GM21367 (cell line): Measurements from ENCODE around the gene THAP7.
"Not testable (repeated sequence)": the region's sequence is repeated elsewhere in the genome, so short reads cannot be mapped to it uniquely, and the experiment has no call there.

Experiments
- ATAC-seq: cut with Tn5 transposase; IDR thresholded peaks from one replicate; pipeline ENCODE4 v1.9.1; 2021; ENCODE audit not compliant: unreplicated experiment

The THAP7 gene

DNA sequence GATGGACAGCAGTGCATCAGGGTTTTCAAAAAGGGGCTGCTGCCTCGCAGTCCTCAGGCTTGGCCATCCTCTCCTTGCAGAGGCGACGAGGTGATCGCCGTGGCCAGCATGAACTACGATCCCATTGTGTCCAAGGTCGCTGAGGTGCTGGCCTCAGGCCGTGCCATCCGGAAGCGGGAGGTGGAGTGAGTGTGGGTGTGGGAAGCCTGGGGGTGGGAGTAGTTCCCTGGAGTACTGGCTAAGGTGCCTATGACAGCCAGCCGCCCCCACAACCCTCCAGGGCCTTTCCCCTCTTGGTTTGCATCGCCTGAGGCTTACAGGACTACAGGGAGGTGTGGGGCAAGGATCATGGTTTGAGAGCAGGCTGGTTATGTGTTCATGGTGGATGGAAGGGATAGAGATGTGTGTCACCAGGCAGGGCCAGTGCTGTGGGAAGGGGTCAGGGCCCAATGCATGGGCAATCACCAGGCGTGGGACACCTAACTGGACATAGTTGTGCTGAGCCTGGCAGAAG is 21.9 kb downstream of the THAP7 start:
- no peak for ATAC-seq

DNA sequence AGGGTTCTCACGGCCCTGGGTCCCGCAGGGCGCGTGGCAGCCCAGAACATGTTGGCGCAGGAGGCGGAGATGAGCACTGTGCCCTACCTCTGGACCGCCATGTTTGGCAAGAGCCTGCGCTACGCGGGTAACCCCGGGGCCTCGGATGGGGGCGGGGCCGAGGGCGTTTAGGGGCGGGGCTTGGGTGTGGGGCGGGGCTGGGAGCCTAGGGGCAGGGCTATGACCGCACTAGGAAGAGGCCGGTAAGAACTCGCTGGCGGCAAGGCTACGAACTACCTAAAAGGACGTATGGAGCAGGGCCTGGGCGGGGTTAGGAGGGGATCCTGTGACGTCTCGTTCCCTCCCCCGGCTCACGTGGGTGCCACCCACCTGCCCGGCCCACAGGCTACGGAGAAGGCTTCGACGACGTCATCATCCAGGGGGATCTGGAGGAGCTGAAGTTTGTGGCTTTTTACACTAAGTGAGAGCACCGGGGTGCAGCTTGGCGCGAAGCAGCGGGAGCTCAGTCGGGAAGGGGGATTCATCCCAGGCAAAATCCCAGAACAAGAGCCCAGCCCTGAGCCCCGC is 22.6 kb downstream of the THAP7 start:
- no peak for ATAC-seq

DNA sequence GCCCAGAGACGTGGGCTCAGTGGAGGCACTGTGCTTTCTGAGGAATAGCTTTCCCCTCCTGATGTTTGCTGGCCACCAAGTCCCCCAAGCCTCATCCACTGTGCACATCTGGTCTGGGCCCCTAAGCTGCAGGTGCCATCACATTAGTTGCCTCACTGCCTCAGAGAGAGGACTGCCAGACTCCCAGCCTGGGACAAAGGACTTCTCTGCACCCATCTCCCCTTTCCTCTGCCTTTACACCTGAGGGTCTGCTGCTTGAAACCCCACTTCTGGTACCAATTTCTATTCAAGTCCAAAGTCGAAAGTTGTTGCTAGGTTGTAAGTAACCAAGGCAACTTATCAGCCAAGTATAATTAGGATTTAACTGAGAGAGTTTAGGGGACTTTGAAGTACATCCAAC is 23.5 kb downstream of the THAP7 start:
- ATAC-seq = no peak

DNA sequence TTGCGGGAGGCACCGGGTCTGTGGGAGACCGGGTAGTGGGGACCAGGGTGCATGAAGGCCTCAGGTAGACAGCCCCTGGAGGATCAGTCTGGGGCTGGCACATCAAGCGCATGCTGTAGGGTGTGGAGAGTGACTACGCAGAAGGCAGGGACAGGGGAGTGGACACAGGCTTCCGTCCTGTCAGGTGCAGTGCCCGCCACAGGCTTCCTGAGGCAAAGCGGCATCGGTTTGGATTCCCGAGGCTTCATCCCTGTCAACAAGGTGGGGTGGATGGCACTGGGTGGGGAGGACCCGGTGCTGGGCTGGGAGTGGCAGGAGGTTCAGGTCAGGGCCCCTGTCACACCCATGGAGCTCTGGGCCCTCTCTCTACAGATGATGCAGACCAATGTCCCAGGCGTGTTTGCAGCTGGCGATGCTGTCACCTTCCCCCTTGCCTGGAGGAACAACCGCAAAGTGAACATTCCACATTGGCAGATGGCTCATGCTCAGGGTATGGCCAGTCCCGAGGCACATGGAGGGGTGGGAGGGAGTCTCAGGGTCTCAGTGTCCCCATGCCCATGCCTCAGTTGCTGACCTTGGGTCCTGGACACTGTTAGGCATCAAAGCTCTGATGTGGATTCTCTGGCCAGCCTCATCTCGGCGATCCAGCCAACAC is 24.3 kb downstream of the THAP7 start:
- no peak for ATAC-seq

DNA sequence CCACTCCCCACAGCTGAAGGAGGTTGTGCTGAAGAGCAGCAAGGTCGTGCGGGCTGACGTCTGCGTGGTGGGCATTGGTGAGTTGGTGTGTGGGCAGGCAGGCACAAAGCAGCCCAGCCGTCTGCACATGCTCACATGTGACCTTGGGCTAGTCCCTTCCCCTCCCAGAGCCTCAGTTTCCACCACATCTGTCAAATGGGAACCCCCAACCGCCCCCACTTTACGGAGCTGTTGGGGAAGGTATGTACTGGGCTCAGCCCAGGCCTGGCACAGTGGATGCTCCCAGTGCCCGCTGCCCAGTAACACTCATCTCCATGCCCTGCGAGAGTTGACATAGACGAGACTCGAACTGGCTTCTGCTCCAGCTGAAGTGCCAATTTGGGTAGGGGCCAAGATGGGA is 24.9 kb downstream of the THAP7 start:
- no peak for ATAC-seq

DNA sequence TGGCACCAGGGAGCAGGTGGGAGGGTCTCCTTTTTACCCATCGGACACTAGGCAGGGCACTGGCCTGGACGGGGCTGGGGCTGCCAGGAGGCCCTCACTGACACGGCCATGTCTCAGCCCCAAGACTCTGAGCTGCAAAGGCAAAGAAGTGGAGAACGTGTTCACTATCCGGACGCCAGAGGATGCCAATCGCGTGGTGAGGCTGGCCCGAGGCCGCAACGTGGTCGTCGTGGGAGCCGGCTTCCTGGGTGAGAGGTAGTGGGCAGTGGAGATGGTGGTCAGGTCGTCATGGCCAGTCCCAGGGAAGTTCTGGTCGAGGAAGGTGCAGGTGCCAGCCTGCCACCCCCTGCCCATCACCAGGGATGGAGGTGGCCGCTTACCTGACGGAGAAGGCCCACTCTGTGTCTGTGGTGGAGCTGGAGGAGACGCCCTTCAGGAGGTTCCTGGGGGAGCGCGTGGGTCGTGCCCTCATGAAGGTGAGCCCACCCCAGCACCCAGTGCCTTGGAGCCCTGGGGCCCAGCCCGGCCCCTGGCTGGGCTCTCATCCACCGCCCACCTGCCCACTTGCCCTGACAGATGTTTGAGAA is 25.5 kb downstream of the THAP7 start:
- no peak for ATAC-seq

DNA sequence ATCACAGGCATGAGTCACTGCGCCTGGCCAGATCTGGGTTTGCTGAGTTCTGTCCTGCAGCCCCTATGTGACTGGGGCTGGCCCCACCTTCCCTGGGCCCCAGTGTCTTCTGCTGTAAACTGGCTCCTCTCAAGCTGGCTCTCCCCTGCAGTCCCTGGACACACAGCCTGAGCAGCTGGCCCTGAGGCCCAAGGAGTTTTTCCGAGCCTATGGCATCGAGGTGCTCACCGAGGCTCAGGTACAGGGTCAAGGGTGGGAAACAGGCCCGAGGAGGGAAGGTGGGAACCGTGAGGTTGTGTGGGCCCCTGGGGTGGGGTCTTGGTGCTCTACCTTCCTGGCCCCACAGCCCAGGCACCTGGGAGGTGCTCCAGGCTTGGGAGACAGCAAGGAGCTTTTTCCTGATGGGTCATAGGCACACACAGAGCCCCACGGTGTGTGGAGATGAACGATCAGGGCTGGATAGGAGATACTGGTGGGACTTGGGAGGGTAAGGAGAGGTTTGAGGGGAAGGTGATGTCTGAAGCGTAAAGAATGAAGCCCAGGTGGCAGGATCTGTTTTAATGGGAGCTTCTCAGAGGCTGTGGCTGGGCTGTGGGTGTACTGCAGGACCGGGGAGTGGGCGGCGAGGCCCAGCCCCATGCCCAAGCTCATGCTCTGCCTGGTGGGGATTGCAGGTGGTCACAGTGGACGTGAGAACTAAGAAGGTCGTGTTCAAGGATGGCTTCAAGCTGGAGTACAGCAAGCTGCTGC is 26.2 kb downstream of the THAP7 start:
- no peak for ATAC-seq

DNA sequence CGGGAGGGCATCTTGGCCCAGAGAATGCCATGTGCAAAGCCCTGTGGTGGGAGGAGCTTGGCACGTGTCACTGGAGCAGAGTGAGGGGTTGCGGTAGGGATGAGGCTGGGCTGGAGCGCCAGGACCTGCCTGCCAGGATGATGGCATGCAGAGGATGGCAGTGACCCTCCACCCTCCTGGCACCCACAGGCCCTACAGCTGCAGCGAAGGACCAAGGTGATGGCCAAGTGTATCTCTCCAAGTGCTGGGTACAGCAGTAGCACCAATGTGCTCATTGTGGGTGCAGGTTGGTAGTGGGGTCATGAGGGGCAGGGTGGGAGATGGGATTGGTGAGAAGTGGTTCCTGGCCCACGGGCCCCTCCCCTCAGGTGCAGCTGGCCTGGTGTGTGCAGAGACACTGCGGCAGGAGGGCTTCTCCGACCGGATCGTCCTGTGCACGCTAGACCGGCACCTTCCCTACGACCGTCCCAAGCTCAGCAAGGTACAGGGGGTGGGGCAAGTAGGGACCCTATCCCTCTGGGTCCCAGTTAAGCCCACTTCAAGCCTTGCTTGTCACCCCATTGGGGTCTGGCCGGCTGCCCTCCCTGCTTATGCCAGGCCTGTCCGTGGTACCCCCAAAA is 27.5 kb downstream of the THAP7 start:
- no peak for ATAC-seq

DNA sequence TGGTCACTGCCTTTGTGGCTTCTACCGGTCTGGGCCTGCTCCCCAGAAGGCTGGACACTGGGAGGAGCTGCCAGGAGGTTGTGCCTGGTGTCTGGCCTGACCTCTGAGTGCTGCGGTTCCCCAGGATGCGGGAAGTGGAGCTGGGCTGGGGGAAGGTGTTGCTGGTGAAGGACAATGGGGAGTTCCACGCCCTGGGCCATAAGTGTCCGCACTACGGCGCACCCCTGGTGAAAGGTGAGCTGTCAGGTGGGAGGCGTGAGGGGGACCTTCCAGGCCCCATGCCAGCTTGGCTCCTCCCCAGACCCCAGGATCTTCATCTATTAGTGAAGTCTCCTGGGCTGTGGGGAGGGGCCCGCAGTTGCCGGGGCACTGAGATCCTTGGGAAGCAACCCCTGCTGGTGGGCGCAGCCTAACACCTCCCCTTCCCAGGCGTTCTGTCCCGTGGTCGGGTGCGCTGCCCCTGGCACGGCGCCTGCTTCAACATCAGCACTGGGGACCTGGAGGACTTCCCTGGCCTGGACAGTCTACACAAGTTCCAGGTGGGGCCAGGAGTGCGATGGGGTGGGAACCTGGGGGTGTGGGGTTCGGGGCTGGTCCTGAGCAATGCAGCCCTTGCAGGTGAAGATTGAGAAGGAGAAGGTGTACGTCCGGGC is 28.2 kb downstream of the THAP7 start:
- ATAC-seq = no peak

DNA sequence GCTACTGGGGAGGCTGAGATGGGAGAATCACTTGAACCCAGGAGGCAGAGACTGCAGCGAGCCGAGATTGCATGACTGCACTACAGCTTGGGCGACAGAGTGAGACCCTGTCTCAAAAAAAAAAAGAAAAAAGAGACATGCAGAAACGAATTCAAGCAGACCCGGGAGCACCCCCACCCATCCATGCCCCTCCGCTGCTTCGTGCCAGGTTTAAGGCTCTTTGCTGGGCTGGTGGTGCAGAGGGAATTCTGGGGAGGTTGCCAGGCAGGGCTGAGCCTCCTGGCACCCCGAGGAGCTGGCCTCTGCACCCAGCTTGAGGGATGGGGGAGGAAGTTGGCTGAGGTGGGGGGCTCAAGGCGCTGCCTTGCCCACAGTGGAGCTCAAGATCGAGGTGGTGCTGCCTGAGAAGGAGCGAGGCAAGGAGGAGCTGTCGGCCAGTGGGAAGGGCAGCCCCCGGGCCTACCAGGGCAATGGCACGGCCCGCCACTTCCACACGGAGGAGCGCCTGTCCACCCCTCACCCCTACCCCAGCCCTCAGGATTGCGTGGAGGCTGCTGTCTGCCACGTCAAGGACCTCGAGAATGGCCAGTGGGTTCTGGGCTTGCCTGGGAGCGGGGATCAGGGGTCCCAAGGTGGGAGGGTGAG is 28.9 kb downstream of the THAP7 start:
- ATAC-seq = no peak

DNA sequence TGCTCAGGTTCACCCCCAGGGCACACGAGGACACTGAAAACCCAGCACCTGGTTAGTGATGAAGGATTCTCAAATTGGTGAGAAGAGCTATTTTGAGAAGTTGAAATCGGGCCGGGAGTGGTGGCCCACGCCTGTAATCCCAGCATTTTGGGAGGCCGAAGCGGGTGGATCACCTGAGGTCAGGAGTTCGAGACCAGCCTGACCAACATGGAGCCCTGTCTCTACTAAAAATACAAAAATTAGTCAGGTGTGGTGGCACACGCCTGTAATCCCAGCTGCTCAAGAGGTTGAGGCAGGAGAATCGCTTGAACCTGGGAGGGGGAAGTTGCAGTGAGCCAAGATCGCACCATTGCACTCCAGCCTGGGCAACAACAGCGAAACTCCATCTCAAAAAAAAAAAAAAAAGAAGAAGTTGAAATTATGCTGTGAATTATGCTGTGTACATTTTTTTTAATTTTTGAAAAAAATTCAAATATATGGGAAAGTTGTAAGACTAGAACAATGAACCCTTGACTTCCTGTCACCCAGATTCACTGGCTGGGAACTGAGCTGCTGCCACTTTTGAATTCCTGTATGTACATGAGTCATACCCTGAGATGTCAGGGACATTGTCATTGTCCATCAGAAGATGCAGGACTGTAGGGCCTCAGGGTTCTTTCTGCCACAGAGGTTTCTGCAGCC is 29.8 kb downstream of the THAP7 start:
- not testable (repeated sequence) for ATAC-seq

DNA sequence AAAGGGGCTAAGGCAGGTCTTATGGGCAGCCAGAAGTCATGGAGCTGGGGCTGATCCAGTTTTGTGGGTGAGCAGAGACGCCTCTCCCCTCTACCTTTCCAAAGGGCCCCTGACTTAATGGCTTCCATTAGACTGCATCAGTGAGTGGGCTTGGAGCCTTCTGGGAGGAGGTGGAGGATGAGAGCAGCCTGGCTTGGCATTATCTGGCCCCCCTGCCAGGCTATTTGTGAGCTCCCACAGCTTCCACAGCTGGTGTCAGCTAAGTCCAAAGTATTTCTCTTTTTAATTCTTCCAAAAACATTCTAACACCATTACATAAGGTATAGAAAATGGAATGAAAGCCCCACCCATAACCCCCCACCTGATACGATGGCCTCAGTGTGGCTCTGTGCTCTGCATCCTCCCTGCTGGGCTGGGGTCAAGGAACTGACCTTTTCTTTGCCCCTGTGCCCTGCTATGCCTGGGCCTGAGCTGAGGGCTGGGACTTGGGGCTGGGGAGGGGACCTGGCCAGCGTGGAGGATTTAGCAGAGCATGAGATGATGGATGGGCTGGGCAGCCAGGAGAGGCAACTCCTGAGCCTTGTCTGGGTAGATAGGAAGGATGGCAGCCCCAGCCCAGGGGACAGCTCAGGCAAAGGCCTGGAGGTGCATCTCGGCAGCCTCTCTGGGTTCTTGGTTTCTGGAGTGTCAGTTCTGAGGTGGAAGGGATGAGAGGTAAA is 30.8 kb downstream of the THAP7 start:
- no peak for ATAC-seq

DNA sequence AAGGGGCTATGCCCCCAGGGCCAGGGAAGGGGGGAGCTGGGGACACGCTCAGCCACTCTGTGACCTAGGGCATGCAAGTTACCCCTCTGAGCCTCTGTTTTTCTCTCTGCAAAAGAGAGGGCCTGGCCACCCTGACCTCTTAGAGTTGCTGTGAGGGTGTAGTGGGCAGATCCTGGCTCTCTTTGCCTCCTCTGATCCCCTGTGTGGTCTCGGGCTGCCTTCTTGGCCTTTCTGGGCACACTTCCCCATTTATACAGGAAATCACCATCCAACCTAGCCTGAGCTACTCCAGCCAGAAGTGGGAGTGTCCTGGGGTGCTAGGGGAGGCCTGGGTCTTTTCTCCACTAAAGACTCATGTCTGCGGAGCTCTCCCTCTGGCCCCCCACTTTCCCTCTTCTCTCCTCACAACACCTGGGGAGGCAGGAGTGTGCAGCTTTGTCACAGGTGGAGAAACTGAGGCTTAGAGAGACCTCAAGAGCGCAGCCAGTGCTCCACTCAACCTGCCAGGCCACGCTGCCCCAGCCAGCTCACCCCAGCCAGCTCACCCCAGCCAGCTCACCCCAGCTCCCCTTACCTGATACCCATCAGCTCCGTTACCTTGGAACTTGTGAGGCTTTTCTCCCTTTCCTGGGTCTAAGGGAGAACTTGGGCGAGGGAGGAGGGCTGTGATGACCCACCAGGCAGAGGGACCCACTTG is 33.5 kb downstream of the THAP7 start:
- ATAC-seq = no peak

DNA sequence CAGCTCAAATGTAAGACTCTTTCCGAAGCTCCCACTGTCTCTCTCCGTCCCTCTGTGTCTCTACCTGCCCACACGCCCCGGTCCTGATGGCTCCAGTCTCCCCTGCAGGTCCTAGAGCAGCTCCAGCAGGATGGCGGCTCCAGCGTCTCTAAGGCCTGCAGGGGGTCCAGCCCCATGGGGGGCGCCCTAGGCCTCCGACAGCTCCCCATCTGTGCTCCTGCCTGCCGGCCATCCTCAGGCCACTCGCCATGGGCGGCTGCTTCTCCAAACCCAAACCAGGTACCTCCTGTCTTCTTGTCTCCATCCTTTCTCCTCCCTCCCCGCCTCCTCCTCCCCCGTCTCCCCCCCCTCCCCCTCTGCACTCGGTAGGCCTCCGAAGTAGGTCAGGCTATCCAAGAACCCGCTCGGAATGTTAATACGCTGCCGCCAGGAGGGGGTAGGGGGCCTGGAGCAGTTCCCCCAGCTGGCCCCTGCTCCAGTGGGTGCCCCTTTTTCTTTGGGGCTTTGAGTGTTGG is 34.2 kb downstream of the THAP7 start:
- ATAC-seq = no peak

DNA sequence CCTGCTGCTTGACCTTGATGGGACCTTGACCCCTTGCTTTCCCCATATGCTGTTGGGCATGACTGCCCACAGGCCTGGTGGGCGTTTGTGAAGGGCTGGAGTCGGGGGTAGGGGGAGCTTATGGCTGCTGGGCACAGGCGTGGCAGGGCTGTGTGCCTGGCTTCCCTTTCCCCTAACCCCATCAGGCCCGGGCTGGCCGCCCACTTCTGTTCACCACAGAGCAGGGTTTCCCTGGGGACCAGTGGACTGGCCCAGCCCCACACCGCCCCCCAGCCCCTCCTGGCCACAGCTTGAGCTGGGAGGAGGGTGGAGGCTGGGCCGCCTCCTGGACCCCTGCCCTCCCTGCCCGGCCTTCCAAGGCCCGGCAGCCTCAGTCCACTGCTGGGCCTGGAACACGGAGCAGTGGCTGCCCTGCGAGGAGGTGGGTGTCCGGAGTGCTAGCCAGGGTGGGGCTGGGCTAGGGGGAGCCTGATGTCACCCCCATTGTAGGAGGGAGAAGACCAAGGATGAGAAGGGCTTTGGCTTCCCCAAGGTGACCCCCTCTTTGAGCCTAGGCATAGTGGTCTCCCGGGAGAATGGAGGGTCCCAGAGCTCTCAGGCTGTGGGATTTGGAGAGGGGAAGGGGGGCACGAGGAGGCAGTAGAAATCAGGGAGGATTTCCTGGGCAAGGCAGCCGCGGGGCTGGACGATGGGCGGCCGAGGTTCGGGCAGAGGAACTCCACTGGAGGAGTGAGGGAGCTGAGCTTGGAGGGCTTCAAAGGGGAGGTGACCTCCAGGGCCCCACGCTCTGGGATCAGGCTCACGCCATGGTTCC is 34.8 kb downstream of the THAP7 start, which contains the start of gene AIFM3:
AIFM3 (plus strand) TSS at position 373 of the 814 bp plus-strand sequence. CDS start 690 bp downstream, outside the sequence.
- no peak for ATAC-seq

DNA sequence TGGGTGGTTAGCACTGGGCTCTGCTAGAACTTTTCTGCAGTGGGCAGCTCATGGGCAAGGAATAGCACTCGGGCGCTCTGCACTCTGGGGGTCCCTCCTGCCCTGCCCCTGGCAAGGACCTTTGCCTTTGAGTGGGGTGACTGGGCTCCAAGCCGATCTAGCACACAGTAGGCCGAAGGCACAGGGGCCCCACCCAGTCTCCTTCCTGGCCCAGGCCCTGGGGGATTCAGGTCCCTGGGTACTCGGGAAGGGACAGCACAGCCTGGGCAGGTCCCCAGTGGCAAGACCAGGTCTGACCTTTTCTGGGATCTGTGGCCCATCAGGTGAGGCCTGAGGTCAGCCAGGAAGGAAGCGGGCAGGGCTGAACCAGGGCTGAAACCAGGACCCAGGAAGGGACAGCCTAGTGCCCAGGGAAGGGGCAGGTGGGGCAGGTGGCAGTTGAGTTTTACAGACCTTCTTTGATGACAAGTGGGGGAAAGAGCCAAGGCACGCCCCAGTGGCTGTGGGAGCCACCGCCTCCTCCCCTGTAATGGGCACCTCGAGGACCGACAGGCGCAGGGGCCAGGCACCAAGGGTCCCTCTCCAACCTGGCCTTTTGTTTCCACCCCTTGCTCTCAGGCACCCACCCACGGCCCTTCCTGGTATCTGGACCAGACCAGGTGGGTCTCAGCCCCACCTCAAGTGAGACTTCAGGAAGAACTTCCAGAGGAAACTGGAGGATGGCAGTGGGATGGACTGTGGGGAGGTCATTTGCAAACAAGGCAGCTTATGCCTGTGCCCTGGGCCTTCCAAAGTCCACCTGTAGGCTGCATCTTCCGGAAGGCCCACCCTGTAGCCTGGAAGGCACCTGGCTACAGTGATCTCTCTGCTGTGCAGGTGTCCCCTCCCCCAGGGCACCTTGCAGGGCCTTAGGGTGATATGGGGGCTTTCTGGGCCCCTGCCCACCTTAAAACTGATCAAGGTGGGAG is 35.7 kb downstream of the THAP7 start:
- ATAC-seq = no peak
